NCI-H1436 treated with DMSO at 0.1 percent for 48 hours (cell line): Measurements from ENCODE around the gene UBE2Q2.
"Not testable (repeated sequence)": the region's sequence is repeated elsewhere in the genome, so short reads cannot be mapped to it uniquely, and the experiment has no call there.

Source experiments
- DNase-seq: peaks from one replicate; lab custom pipeline; 2025; lab: John Stamatoyannopoulos, UW

UBE2Q2 gene

DNA sequence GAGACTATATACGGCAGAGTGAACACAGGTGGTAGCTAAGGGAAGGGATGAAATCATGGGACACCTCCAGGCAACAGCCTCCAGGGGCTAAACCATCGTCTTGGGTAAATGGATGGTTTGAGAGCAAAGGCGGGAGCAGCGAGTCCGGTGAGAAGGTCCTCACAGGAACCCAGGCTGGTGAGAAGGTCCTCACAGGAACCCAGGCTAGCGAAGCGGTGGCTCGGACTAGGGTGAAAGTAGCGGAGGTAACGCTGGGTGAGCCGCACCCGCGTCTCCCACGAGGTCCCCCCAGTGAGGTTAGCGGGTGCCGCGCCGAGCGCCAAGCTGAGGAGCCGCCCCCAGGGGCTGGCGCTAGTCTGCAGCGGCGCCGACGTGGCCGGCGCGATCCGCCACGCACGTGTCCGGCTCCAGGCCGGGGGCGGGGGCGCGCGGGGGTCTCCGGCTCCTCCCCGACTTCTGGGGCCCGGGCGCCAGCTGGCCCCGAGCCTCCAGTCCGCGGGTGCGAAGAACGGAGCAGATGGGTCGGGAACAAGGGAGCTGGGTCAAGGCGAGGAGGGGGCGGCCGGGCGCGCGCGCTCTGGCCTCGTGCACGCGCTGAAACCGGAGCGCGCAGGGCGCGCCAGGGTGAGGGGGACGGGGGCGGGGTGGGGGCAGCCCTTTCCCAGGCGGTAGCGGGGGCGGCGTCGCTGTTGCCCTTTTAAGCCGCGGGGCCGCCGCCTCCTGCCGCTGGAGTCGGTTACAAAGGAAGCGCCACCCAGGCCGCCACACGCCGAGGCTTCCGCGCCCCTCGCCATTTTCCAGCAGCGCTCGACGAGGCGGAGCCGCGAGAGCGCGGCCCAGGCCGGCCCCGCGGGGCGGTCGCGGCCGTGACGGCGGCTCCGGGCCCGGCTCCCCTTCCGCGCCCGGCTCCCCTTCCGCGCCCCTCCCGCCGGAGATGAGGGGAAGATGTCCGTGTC, at the start of gene UBE2Q2:
UBE2Q2 (plus strand) TSS at position 726 of the 956 bp plus-strand sequence; CDS start at position 946, 220 bp downstream.
- no peak for DNase-seq

DNA sequence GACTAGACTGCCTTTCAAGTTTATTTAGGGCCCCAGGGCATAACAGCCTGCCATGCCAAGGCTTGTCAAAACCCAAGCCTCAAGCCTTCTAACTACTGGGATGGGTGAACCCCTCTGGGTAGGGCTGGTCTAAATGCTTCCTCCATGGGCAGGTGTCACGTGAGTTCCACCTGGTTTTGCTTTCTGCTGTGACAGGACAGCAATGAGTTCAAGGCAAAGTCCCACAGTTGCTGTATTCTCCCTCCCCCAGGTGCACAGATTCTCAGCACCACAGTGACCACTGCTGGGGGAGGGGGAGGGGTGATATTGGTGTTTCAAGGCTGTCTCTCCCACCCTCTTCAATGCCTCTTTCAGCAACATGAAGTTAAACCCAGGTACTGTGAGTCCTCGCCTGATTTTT, 46.9 kb upstream of the UBE2Q2 start:
- DNase-seq, result no peak

DNA sequence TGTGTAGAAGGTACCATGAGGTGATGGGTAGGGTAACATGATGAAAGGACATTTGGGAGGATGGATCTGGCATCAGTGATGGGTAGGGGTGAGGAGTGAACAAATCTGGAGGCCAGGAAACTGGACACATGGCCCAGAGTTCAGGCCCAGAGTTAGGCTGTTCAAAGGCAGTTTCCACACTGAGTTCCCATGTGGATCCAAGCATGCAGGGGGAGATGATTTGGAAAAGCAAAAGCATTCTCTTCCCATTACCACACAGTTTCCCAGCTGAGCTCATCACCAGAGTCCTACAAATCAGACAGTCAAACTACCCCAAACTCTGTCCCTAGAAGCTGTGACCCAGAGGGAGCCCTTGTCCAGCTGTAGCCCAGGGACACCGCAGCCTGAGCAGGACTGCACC, 46.1 kb upstream of the UBE2Q2 start:
- DNase-seq, result not testable (repeated sequence)

DNA sequence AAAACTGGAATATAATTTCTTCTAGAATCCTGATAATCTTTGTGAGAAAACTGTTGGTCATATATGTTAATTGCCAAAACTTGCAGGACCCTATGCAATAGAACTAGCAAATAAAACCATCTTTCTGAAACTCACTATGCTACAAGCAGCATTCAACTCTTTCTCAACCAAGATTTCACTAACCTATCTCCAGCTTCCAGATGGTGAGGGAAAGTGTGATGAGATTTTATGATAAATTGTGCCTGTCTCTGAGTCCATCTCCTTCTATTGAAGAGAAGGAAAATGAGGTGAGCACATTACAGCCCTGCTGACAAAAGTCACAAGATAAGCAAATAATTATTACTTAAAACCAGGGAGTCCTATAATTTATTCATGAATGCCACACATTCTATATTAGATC, 44.1 kb upstream of the UBE2Q2 start:
- DNase-seq, result no peak

DNA sequence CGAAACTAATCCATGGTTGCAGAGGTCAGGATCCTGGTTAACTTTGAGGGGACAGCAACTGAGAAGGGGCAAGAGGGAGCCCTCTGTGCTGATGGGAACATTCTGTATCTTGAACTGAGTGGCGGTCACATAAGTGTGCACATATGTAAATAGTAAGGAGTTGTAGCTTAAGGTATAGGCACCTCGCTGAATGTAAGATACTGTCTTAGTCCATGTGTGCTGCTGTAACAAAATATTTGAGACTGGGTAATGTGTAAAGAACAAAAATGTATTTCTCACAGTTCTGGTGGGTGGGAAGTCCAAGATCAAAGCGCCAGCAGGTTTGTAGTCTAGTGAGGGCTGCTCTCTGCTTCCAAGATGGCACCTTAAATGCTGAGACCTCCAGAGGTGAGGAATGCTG, 42.8 kb upstream of the UBE2Q2 start:
- DNase-seq, result not testable (repeated sequence)

DNA sequence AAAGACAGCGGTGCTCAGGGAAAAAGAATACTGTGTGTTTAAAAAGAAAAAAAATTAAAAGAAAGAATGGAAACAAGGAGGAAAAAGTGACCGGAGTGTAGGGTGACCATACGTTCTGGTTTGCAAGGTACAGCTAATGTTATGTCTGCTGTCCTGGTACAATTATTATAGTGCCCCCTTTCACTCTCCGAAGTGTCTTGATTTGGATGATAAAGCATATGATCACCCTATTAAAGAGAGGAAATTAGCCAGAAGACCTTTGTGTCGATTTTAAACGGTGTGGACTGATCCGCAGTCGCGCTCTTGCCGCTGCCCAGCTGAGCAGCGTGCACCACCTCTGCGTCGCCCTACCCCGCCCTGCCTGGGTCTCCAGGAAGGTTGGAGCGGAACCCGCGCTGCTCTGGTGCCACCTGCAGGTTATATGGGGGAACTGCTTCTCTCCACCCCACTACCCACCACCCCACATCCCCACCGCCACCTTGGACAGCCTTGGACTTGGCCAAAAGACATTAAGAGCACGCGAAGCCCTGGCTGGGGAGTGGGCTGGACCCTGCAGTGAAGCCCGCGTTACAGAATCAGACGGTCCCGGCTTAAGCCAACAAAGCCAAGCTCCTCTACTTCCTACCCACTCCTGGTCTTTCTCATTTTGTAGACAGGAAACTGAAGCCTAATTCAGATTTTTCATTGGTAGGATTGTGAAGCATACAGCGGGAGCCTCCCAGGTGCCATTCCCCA, 41.2 kb upstream of the UBE2Q2 start:
- DNase-seq, result peak; percentile 14

DNA sequence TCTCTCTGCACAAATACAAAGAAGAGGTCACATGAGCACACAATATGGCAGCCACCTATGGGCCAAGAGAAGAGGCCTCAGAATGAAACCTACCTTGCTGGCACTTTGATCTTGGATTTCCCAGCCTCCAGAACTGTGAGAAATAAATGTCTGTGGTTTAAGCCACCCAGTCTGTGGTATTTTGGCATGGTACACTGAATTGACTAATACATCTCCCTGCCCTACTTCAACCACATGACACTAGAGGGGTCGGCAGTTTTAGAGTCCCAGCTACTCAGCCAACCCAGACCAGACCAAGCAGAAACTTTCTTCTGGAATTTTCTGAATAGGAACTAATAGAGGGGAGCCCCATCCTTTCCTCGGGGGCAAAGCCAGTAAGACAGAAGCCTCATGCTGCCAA, 35.8 kb upstream of the UBE2Q2 start:
- not testable (repeated sequence) for DNase-seq

DNA sequence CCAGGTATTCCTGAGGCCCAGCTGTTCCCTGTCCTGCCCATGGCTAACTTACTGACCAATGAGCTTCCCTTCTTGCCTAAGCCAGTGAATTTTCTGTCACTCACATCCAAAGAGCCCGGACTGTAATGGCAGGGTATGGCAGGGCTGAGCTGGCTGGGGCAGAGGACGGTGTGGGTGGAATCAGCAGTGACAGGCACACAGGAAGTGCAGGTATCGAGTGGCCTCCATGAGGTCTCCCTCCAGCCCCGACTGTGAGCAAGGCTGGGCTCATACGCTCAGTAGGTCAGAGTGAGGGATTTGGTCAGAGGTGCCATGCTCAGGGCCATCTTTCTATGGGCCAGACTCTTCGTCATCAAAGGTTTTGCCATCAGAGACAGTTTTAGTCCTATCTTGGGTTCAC, 35.2 kb upstream of the UBE2Q2 start:
- DNase-seq, result not testable (repeated sequence)

DNA sequence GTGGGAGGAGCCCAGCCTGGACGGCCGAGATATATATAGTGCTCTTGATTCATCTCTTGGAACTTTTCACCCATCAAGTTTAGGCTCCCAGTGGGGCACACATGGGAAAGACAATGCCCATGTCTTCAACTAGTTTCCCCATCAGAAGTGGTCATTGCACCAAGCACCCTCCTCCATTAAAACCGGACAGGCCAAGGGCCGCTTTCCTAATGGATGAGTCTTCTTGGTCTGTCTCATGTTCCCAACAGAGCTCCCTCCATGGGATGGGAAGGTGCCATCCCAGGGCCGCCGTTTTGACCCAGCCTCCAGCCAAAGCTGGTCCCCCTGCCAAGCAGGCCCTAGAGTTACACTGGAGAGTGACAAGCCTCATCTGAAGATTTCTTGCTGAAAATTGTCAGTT, 34.7 kb upstream of the UBE2Q2 start:
- DNase-seq, result no peak

DNA sequence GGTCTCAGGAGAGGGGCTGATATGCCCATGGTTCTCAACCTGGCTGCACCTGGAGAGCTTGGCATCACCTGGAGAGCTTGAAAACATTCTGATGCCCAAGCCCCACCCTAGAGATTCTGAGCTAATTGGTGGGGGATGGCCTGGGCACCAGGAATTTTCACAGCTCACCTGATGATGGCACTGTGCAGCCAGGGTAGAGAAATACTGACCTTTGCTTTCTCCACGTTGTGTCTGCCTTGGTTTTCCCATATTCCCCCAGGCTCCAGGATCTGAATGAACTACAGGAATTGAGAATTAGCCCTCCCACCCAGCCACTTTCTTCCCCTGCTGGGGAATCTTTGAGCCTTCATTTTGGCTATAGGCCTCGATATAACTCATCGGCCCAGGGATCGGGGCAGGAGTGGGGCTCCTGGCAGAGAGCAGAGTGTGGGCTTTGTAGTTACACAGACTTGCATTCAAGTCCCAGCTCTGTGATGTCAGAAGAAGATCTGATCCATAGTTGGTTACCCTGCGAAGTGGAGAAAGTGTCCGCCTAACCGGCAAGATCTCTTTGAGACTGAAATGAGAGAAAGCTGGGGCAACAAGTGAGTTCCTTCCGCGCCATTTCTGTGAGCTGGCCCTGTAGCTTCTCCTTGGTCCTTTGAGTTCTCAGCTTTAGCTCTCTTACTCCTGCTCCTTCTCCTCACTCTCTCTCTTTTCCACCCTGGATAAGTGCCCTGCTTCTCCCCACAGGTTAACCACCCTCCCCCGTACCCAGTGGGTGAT, 33.1 kb upstream of the UBE2Q2 start:
- DNase-seq, result no peak

DNA sequence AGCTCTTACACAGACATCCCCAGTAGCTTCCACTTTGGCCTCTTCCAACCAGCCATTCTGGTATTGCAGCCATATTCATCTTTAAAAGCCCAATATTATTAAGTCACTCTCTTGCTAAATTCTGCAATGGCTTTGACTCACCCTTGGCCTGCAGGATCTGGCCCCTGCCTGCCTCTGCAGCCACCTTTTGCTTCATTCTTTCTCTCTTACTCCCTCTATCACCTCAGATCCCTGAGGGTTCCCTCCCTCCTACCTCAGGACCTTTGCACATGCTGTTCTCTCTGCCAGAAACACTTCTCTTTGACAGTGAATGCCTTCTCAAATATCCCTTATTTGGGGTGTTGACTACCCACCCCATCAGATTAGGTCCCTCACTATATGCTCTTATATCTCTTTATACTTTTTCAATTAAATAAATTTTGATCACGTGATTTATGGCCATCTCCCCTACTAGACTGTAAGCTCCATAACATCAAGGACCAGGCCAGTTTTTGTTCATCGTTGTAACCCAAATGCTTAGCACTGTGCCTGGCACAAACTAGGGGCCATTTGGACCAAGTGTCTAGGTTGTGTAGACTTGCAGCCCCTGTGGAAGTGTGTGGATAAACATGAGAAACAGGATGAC, 32.3 kb upstream of the UBE2Q2 start:
- no peak for DNase-seq

DNA sequence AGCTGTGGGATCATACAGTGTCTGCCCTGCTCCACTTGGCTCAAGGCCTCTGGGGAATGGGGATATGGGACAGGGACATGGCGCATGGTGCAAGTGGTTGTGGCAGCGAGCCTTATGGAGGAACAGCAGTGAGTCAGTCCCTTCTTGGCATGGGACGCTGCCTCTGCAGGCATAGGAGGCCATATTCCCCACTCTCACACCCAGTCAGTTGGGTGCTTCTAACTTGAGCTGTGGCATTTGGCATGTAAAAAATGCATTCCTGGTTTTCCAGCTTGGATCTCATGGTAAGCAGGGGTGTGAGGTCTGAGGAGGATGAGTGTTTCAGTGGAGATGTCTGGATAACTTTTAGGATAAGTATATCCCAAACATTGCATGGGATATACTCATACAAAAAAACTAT, 31.6 kb upstream of the UBE2Q2 start:
- no peak for DNase-seq

DNA sequence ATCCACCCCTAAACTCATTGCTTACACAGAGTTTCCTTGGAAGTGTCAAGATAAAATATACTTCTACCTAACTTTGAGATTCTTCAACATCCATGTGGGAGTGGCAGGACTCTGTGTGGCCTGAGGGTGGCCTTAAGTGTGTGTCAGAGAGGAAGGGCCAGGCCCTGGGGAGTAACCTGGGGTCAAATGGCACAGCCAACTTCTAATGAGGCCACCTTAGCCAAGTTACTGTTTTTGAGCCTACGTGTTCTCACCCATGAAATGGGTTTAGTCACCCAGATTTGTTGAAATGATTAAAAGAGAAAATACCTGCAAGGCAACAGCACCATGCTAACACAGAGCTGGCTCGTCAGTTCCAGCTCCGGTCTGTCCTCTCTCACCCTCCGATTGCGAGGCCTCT, 28.5 kb upstream of the UBE2Q2 start:
- no peak for DNase-seq

DNA sequence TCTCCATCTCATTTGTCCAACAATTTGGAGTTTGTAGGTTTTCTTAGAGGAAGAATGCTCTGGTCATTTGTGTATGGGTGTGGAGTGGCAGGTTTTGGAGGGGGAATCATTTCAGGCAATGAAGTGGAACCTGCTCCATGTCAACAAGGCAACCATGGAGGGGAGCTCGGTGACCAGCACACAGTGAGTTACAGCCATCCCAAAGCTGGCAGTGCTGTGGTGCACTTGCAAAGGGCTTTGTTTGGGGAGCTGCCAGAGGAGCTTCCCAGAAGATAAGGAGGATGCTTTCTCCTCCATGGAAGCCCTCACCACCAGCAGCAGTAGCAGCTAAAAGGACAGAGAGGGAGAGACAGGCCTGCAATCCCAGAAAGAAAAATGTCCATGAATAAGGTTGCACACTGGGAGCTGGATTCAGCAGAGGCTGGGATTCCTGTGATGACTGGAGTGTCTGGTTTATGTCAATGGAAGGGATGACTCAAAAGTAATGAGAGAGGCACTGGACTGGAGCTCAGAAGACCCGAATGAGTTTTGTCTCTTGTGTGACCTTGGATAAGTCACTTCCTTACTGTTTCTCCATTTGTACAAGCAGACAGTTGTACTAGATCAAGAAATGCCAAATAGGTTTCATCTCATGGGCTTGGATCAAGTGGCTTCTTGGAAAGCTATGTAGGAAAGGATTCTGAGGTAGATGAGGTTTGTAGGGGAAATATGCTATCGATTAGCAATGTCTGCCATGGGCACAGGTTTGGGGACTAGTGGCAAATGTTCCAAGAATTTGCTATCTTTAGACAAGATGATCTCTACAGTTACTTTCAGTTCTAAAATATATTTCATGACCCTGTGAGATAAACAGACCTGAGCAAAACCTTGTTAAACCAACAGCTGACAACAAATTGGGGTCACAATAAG, 27.2 kb upstream of the UBE2Q2 start:
- no peak for DNase-seq

DNA sequence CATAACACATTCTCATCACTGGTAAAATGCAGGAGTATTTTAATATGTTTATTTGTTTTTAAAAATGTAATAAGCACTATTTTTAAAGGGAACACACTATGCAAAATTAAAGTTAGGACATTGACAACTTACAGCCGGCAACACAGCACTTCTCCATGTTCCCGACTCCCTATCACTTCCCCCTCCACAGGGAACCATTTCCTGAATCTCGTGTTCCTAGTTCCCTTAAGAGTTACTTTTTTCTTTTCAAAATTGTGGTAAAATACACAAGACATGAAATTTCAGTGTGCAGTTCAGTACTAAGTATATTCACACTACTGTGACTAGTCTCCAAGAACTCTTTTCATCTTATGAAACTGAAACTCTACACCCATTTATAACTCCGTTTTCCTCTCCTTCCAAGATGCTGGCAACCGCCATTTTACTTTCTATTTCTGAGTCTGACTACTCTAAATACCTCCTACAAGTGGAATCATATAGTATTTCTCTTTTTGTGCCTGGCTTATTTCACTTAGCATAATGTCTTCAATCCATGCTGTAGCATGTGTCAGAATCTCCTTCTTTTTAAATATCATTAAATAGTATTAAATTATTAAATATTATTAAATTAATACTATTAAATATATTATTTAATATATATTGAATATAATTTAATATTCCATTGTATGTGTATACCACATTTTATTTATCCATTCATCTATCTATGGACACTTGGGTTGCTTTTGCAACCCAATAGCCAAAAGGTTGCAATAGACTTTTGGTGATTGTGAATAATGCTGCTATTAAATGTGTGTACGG, 25.9 kb upstream of the UBE2Q2 start:
- no peak for DNase-seq

DNA sequence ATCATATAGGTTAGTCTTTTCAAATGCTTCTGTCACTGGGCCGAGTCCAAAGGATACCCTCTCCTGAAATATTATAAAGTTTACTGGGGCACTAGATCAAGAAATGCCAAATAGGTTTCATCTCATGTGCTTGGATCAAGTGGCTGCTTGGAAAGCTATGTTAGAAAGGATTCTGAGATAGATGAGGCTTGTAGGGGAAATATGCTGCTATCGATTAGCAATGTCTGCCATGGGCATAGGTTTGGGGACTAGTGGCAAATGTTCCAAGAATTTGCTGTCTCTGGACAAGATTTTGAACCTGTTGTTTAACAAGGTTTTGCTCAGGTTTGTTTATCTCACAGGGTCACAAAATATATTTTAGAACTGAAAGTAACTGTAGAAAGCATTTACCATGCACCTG, 23.0 kb upstream of the UBE2Q2 start:
- no peak for DNase-seq

DNA sequence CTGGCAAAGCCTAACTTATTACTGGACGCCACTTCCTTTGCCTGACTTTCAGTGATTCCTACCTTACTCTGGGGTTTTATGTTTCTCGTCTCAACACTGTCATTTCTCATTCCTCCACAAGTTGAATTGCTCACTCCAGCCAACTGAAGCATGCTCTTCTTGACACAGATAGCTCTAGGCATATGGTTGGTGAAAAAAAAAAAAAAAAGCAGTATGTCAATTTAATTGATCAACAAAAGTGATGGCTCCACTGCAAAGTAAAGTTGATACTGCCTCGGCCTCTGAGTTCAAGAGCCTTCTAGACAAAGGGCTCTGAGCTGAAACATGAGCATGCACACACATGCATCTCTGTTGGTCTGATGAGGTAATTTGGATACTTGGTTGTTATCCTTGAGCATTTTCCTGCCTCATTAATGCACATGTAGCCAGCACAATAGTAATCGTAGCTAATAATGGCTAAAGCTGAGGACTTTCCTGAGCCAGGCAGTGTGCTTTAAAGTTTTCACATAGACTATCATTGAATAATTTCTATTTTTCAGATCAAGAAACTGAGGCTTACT, 21.4 kb upstream of the UBE2Q2 start:
- DNase-seq, result no peak

DNA sequence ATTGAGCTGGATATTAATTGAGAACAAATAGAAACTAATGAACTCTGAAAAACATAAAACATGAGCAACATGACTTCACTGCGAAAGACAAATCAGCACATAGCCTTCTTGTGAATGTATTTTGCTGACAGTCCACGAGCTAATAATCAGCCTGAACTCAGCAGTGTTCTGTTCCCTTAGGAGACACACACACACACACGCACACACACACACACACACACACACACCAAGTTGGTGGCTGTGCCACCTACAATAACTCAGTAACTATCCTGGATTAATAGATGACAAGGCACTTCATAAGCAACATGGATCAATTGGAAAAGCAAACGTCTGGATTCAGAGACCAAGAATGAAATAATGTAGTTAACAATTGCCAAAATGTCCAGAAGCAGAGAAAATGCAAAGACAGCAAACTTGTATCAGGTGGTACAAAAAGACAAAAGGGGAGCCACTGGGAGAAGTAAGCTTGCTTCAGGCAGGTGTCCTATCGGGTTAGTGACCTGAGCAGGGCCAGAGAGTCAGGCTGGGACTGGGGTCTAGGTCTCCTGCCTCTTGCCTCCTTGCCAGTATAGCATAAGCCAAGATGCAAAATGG, 20.5 kb upstream of the UBE2Q2 start:
- DNase-seq, result no peak

DNA sequence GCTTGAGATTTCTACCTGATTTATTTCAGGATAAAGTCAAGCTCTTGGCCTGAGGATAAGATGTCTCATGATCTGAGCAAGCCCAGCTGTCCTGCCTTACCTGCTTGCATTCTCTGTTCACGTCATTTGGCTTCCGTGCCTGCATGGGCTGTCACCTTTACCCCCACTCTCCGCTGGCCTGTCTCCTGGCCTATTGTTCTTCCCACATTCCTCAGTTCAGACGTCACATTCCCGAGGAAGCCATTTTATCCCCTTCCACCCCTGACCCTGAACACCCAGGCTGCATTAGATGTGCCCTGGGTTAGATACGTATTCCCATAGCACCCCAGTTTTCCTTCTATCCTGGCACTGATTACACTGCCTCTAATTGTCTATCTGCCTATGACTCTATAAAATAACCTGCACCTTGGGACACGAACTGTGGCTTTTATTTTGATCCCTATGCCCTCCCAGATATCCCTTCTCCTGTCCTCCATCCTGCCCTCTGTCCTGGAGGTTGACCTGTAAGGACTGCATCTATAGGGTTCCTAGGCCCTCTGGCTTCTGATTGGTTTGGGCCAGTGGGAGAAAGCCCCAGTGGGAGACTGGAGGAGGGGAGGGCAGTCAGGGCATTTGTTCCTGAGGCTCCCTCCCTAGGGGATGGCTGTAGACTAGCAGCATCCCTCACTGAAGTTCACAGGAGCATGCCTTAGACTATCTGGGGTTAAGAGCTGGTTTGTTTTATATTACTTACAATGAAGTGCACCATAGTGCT, 19.2 kb upstream of the UBE2Q2 start:
- no peak for DNase-seq
